Neuronal stem cell (in vitro differentiated cells): ENCODE data around the gene RXYLT1.

Source experiments
- DNase-seq: peaks from one replicate; pipeline ENCODE4 v3.0.0-alpha.2; 2013; ENCODE audit warnings: low spot score
- H2AFZ ChIP-seq: one replicate; pipeline ENCODE4 v1.6.1; 2013; ENCODE audit warnings: mild to moderate bottlenecking, low read length, inconsistent platforms
- H2AK5ac ChIP-seq: 2 replicates; pipeline ENCODE4 v1.6.1; 2013; ENCODE audit warnings: low read depth, mild to moderate bottlenecking, inconsistent platforms, low read length, moderate library complexity, mixed read lengths
- H2BK120ac ChIP-seq: 2 replicates; pipeline ENCODE4 v1.6.1; 2013; ENCODE audit warnings: low read depth, mild to moderate bottlenecking, inconsistent platforms, low read length, moderate library complexity, mixed read lengths
- H2BK12ac ChIP-seq: one replicate; pipeline ENCODE4 v1.6.1; 2013; ENCODE audit warnings: low read length, inconsistent platforms
- H2BK15ac ChIP-seq: 2 replicates; pipeline ENCODE4 v1.6.1; 2013; ENCODE audit warnings: mild to moderate bottlenecking, low read length, inconsistent platforms, mixed read lengths
- H2BK5ac ChIP-seq: one replicate; pipeline ENCODE4 v1.6.1; 2013; ENCODE audit warnings: inconsistent platforms, mild to moderate bottlenecking, low read length, moderate library complexity
- H3K14ac ChIP-seq: one replicate; pipeline ENCODE4 v1.6.1; 2013; ENCODE audit warnings: low read length, inconsistent platforms
- H3K18ac ChIP-seq: 2 replicates; pipeline ENCODE4 v1.6.1; 2013; ENCODE audit warnings: low read length, inconsistent platforms
- H3K23ac ChIP-seq: 2 replicates; pipeline ENCODE4 v1.6.1; 2013; ENCODE audit warnings: low read depth, mild to moderate bottlenecking, mixed read lengths, low read length, inconsistent platforms; ENCODE audit not compliant: poor library complexity
- H3K27ac ChIP-seq: replicated peaks from 3 replicates; pipeline ENCODE4 v1.5.1; 2013; ENCODE audit warnings: low read length, inconsistent platforms
- H3K27me3 ChIP-seq, 3 experiments: 2 replicates each; pipeline ENCODE4 v1.6.1; 2013; ENCODE audit warnings: low read length in 3 of 3, mild to moderate bottlenecking in 2 of 3, inconsistent platforms in 1 of 3, low read depth in 1 of 3, mixed read lengths in 1 of 3, moderate library complexity in 1 of 3; ENCODE audit not compliant: control insufficient read depth in 3 of 3, insufficient read depth in 3 of 3
- H3K36me3 ChIP-seq, 2 donors: replicated peaks in 1 of 2; 2 replicates each; pipeline ENCODE4 v1.6.1; 2013; ENCODE audit warnings: low read length in 2 of 2; ENCODE audit not compliant: control insufficient read depth in 2 of 2, insufficient read depth in 2 of 2
- H3K4ac ChIP-seq: 2 replicates; pipeline ENCODE4 v1.6.1; 2013; ENCODE audit warnings: inconsistent platforms, mild to moderate bottlenecking, low read length, moderate library complexity
- H3K4me1 ChIP-seq, 2 donors: 1 replicate in 1 of 2; 2 replicates in 1 of 2; pipeline ENCODE4 v1.6.1; 2013; ENCODE audit warnings: low read length in 2 of 2, low read depth in 1 of 2; ENCODE audit not compliant: control insufficient read depth in 2 of 2, insufficient read depth in 1 of 2
- H3K4me2 ChIP-seq: one replicate; pipeline ENCODE4 v1.6.1; 2013; ENCODE audit warnings: mild to moderate bottlenecking, low read length, inconsistent platforms; ENCODE audit not compliant: insufficient read depth, poor library complexity, severe bottlenecking
- H3K4me3 ChIP-seq, 2 donors: 2 replicates each; pipeline ENCODE4 v1.5.1; 2013; ENCODE audit warnings: low read length in 2 of 2, mild to moderate bottlenecking in 2 of 2, inconsistent platforms in 1 of 2, moderate library complexity in 1 of 2
- H3K79me1 ChIP-seq: one replicate; pipeline ENCODE4 v1.6.1; 2013; ENCODE audit warnings: low read depth, mild to moderate bottlenecking, inconsistent platforms, low read length, moderate library complexity
- H3K9ac ChIP-seq: one replicate; pipeline ENCODE4 v1.6.1; 2013; ENCODE audit warnings: mild to moderate bottlenecking, low read depth, low read length, inconsistent platforms; ENCODE audit not compliant: poor library complexity
- H3K9me3 ChIP-seq, 2 donors: replicated peaks in 1 of 2; 2 replicates each; pipeline versions ENCODE3 to v1.6.1; 2013; ENCODE audit warnings: low read length in 2 of 2, mild to moderate bottlenecking in 2 of 2, inconsistent platforms in 1 of 2, low read depth in 1 of 2, mixed read lengths in 1 of 2, moderate library complexity in 1 of 2; ENCODE audit not compliant: control insufficient read depth in 2 of 2, insufficient read depth in 1 of 2
- H4K8ac ChIP-seq: one replicate; pipeline ENCODE4 v1.6.1; 2013; ENCODE audit warnings: low read depth, mild to moderate bottlenecking, inconsistent platforms, low read length, moderate library complexity
- H4K91ac ChIP-seq: one replicate; pipeline ENCODE4 v1.6.1; 2013; ENCODE audit warnings: low read length, low read depth, mild to moderate bottlenecking, inconsistent platforms; ENCODE audit not compliant: poor library complexity
- whole genome bisulfite sequencing, 2 donors: extraction: QIAGEN DNeasy Blood & Tissue Kit; methylation state at CpG; one replicate each; pipeline ENCODE4 v1.1.7; 2013; ENCODE audit warnings: missing lambda C conversion rate in 2 of 2, mixed read lengths in 1 of 2; ENCODE audit not compliant: insufficient read length in 2 of 2, insufficient replicate concordance in 1 of 2; ENCODE audit errors: extremely low coverage in 2 of 2; 5-methylcytosine and 5-hydroxymethylcytosine counted together

Gene RXYLT1

GRCh38 chr12:63782466-63782865 is 2.8 kb downstream of the RXYLT1 start:
- Histone ChIP-seq H3K36me3 (peaks cover 0 to 62% of the 10 kb centered on the region in 2 donors), H2BK120ac (no peak overlapping the region), H2BK15ac (no peak overlapping the region), H3K4me2 (no peak overlapping the region), H3K14ac (no peak overlapping the region), H4K8ac (no peak overlapping the region), H2AFZ (no peak overlapping the region), H2BK12ac (no peak overlapping the region), H3K4me3 (no peak overlapping the region), H3K9me3 (no peaks in the 10 kb centered on the region), H3K79me1 (no peaks in the 10 kb centered on the region), H2BK5ac (no peak overlapping the region), H3K18ac (no peak overlapping the region), H3K9ac (no peak overlapping the region), H3K4ac (no peak overlapping the region), H2AK5ac (no peak overlapping the region), H3K4me1 (peaks cover 0 to 3% of the 10 kb centered on the region in 2 donors), H3K27me3 (peaks cover 0 to 16% (median 0%) of the 10 kb centered on the region in 3 experiments), H3K23ac (no peak overlapping the region), H3K27ac (no peak overlapping the region), H4K91ac (no peak overlapping the region)
- no CpG with 5 or more reads among the region's 1 CpG for WGBS, 2 donors
- no peak for DNase-seq

DNA sequence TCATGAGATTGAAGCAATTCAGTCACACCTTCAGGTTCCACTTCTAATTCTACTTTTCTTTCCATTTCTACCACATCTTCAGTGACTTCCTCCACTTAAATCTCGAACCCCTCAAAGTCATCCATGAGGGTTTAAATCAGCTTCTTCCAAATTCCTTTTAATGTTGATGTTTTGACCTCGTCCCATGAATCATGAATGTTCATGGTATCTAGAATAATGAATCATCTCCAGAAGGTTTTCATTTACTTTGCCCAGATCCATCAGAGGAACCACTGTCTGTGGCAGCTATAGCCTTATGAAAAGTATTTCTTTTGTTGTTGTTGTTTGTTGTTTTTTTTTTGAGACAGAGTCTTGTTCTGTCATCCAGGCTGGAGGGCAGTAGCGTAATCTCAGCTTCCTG is 7.6 kb downstream of the RXYLT1 start:
- no peak overlapping the region for H3K4me3 ChIP-seq

GRCh38 chr12:63790608-63790945 is 10.9 kb downstream of the RXYLT1 start:
- no peaks in the 10 kb centered on the region for H3K4me1 ChIP-seq
- H2BK15ac ChIP-seq = no peak overlapping the region
- no peaks in the 10 kb centered on the region for H3K27me3 ChIP-seq
- no peak overlapping the region for H2BK12ac ChIP-seq
- no peak overlapping the region for H3K18ac ChIP-seq
- peaks cover 2 to 75% of the 10 kb centered on the region in 2 donors for H3K36me3 ChIP-seq
- no peak overlapping the region for H4K91ac ChIP-seq
- H2AK5ac ChIP-seq = no peak overlapping the region
- no peak overlapping the region for H4K8ac ChIP-seq
- no peak overlapping the region for H3K9ac ChIP-seq
- no peak overlapping the region for H3K27ac ChIP-seq
- H3K14ac ChIP-seq = no peak overlapping the region
- H3K79me1 ChIP-seq = no peaks in the 10 kb centered on the region
- H3K4me2 ChIP-seq = no peak overlapping the region
- peaks cover 0 to 2% of the 10 kb centered on the region in 2 donors for H3K9me3 ChIP-seq
- no peak overlapping the region for H3K23ac ChIP-seq
- no peak overlapping the region for H3K4ac ChIP-seq
- H2AFZ ChIP-seq = no peak overlapping the region
- H2BK120ac ChIP-seq = no peak overlapping the region
- no CpG with 5 or more reads among the region's 4 CpGs for WGBS, 2 donors
- H2BK5ac ChIP-seq = no peak overlapping the region
- DNase-seq = no peak
- H3K4me3 ChIP-seq = no peak overlapping the region

More for the DNA sequence above, 7.6 kb downstream of the RXYLT1 start:
- Histone ChIP-seq H2BK12ac (no peak overlapping the region), H3K36me3 (peaks cover 2 to 98% of the 10 kb centered on the region in 2 donors), H3K9me3 (peaks cover 0 to 1% of the 10 kb centered on the region in 2 donors), H2AK5ac (no peak overlapping the region), H3K18ac (no peak overlapping the region), H4K8ac (no peak overlapping the region), H3K23ac (no peak overlapping the region), H2BK120ac (no peak overlapping the region), H2BK5ac (no peak overlapping the region), H3K4me2 (no peak overlapping the region), H3K9ac (no peak overlapping the region), H2AFZ (no peak overlapping the region), H3K4ac (no peak overlapping the region), H3K27me3 (no peaks in the 10 kb centered on the region), H3K79me1 (no peaks in the 10 kb centered on the region), H4K91ac (no peak overlapping the region), H3K4me1 (no peaks in the 10 kb centered on the region), H2BK15ac (no peak overlapping the region), H3K14ac (no peak overlapping the region), H3K27ac (no peak overlapping the region)
- WGBS, 2 donors = no CpG with 5 or more reads among the region's 3 CpGs
- DNase-seq = no peak

DNA sequence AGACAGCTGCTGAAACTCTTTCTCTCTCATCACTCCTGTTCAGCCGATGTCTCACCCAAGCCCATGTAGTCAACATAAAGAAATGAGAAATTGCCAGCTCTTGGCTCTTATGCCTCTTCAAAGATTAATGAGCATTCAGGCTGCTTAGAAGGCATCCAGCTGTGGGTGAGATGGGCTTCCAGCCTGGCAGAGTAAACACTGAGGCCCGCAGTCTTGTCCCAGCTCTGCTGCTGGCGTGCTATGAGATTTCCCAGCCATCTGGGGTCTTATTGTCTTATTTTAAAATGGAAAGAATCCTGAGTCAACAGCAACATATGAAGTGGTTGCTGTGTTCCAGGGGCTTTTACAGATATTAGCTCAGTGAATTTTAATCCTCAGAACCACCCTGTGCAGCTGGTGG is 12.6 kb downstream of the RXYLT1 start:
- Histone ChIP-seq H3K4me1 (no peaks in the 10 kb centered on the region), H3K18ac (no peak overlapping the region), H4K8ac (no peak overlapping the region), H3K4ac (no peak overlapping the region), H3K9ac (no peak overlapping the region), H2AFZ (no peak overlapping the region), H2BK120ac (no peak overlapping the region), H2BK15ac (no peak overlapping the region), H3K23ac (no peak overlapping the region), H3K36me3 (peaks cover 2 to 57% of the 10 kb centered on the region in 2 donors), H3K4me3 (no peak overlapping the region), H2BK12ac (no peak overlapping the region), H4K91ac (no peak overlapping the region), H3K27ac (no peak overlapping the region), H2BK5ac (no peak overlapping the region), H3K9me3 (peaks cover 0 to 2% of the 10 kb centered on the region in 2 donors), H3K27me3 (no peaks in the 10 kb centered on the region), H3K79me1 (no peaks in the 10 kb centered on the region), H3K14ac (no peak overlapping the region), H3K4me2 (no peak overlapping the region), H2AK5ac (no peak overlapping the region)
- DNase-seq = no peak
- no CpG with 5 or more reads among the region's 3 CpGs for WGBS, 2 donors
